ENCODE data around the gene NUDT22.

NUDT22 gene, protein sequence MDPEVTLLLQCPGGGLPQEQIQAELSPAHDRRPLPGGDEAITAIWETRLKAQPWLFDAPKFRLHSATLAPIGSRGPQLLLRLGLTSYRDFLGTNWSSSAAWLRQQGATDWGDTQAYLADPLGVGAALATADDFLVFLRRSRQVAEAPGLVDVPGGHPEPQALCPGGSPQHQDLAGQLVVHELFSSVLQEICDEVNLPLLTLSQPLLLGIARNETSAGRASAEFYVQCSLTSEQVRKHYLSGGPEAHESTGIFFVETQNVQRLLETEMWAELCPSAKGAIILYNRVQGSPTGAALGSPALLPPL
- 45.6 to 85.9 (median 65.6) reads per million in 4 experiments for total RNA-seq

DNA sequence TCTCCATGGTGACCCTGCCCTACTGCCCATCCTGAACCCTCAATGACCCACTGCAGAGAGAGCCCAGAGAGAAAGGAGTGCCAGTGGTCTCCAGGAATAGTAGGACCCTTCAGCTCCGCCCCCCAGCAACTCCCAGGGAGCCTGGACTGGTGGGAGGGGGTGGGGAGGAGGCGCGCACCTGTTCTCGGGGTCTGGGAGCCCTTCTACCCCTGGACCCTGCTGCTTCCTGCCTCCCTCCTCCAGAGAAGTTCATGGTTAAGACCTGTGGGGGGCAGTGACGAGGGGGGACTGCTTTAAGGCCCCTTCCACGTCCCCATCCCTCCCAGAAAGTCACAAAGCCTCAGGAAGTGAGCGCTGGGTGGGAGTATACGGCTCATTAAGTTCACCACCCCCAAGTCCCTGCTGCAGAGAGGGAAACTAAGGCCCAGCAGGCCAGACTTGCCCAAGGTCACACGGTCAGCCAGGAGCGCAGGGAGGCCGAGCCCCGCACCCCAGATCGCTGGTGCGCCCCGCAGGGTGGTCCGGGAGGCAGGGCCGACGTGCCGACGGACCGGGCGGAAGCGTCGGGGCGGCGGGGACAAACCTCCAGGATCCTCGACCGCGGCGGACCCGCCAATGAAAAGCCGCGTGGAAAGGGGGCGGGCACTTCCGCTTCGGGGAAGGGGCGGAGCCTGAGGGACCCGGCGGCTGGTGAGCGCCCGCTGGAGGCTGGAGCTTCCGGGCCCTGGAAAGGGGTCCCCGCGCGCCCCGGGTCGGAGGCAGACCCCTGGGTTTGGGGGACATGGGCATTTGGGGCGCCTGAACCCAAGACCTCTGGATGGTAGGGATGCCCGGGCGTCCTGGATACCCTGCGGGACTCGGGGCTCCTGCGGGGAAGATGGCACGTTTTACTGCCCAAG is at the start of gene NUDT22, which contains the start of gene TRPT1:
Gene NUDT22 (plus strand): TSS at position 667 of the 899 bp plus-strand sequence. CDS start 379 bp downstream, outside the sequence.
Gene TRPT1 (minus strand): TSS at position 579 of the 899 bp plus-strand sequence. CDS start 326 bp downstream, at position 253.
- peak; percentile 84 for DNase-seq

DNA sequence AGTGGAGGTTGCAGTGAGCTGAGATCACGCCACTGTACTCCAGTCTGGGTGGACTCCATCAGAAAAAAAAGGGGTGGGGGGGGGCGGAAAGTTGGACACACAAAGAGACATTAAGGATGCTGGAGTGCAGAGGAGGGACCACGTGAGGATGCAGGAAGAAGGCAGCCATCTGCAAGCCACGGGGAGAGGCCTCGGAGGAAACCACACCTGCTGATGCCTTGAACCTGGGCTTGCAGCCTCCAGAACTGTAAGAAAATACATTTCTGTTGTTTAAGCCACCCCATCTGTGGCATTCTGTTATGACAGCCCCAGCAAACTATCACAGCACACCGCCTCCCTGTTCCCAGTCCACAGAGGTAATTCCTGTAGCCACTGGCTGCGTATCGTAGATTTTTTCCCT is 49.3 kb upstream of the NUDT22 start:
- no peak for DNase-seq

DNA sequence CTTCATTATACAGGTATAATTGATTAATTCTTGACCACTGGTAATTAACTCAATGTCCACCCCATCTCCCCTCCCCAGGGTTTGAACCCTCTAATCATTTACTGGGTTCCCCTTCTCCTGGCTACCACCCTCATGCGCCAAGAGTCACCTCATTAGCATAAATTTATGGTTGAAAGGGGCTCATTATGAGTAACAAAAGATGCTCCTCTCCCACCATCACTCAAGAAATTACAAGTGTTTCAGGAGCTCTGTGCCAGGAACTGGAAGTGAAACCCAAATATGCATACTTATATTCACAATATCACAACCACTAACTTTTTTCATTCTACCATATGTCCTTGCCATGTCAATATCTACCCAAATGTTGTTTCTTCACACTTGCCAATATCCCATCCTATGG is 47.9 kb upstream of the NUDT22 start:
- DNase-seq: no peak

DNA sequence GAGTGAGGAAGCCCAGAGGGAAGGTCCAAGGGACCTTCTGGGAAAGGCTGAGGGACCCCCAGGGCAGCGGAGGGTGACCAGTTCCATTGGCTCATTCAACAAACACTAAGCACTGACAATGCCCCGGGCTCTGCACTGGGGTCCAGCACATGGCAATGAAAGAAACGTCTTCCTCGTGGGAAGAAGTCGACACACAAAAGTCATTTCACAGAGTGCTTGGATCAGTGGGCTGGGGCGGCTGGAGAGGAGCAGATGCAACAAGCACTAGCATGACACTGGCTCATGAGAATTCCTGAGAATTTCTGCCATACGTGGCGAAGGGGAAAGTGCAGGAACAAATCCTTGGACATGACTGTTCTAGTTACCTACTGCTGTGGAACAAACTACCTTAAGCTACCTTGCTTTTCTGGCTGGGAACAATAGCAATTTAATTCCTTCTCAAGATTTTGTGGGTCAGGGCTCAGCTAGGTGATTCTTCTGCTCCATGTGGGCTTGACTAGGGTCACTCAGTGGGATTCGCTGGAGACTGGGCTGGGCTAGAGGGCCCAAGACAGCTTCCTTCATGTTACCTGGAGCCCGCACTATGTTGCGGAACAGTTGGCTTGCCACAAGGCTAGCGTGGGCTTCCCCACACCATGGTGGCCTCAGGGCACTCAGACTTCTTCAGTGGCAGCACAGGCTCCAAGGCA is 47.0 kb upstream of the NUDT22 start:
- no peak for DNase-seq

DNA sequence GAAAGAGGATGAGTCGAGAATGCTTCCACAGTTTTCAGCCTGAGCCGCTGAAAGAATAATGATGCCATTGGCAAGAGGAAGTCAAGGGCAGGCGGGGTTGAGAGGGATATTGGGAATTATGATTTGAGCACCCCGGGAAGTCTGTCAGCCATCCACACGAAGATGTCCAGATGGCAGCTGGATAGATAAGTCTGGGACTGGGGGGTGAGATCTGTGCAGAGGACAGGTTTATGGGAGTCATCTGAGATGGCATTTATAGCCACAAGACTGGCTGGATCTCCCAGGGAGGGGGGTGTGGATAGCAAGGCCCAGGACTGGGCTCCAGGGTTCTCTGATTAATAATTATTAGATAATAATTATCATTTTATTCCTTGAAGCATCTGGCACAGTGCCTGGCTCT is 45.2 kb upstream of the NUDT22 start:
- DNase-seq: no peak

DNA sequence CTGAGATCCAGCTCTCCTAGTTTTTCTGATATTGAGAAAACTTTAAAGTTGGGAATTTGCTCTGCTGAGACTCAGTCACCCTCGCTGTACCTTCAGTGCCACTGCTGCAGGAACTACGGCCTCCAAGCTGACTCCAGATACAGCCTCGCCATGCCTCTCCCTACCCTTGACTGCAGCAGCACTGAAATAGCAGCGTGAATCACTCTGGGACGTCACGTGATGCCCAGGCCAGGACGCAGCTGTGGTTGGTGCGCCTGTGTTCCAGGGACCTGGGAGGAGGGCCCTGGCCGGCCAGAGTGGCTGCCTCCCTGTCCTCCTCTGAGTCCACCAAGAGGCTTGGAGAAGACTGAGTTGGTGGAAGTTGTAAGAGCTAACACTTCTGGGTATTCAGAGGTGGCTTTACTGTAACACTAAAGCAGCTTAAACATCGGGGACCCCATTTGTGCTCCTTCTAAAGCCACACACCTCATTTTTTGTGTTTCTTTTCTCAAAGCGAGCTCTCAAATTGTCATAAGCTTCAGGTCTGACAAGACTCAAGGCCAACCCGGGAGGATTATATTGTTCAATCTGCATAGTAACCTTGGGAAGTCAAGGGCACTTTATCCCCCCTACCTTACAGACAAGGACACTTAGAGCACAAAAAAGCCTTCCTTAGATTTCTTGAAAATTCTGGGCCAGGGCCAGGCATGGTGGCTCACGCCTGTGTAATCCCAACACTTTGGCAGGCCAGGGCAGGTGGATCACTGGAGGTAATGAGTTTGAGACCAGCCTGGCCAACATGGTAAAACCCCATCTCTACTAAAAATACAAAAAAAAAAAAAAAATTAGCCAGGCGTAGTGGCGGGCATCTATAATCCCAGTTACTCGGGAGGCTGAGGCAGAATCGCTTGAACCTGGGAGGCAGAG is 44.3 kb upstream of the NUDT22 start:
- DNase-seq: no peak

DNA sequence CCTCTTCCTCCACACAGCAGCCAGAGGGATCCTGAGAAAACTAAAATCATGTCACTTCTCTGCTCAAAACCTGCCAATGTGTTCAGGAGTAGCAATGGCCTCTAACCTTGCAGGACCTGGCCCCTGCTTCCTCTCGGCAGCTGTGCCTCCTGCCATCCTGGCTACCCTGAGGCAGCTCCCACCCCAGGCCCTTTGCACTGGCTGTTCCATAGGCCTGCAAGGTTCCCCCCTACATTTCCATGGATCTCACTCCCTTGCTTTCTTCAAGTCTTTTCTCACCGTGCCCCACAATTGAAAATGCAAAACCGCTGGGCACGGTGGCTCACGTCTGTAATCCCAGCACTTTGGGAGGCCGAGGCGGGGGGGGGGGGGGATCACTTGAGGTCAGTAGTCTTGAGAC is 42.2 kb upstream of the NUDT22 start:
- DNase-seq: no peak

DNA sequence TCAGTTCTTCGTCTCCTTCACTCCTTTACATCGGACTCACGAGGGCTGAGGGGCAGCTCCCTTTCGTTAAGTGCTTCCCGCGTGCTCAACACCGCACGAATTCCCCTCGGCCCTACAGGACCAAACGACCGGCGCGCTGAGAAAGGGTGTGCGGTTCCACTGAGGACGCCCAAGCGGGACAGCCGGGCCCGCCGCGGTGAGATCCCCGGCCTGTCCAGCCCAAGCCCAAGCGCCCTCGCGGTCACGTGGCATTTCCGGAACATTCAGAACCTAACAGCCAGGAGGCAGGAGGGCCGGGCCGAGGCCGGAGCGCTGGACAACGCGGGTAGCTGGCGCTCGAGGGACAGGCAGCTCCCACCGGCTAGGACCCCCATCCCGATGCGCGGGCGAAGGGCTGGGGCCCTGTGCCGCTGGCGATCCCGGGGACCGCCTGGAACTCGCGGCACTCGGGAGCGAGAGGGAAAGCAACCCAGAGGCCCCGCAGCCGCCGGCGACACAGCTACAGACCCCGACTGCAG is 40.8 kb upstream of the NUDT22 start:
- peak; percentile 30 for DNase-seq

DNA sequence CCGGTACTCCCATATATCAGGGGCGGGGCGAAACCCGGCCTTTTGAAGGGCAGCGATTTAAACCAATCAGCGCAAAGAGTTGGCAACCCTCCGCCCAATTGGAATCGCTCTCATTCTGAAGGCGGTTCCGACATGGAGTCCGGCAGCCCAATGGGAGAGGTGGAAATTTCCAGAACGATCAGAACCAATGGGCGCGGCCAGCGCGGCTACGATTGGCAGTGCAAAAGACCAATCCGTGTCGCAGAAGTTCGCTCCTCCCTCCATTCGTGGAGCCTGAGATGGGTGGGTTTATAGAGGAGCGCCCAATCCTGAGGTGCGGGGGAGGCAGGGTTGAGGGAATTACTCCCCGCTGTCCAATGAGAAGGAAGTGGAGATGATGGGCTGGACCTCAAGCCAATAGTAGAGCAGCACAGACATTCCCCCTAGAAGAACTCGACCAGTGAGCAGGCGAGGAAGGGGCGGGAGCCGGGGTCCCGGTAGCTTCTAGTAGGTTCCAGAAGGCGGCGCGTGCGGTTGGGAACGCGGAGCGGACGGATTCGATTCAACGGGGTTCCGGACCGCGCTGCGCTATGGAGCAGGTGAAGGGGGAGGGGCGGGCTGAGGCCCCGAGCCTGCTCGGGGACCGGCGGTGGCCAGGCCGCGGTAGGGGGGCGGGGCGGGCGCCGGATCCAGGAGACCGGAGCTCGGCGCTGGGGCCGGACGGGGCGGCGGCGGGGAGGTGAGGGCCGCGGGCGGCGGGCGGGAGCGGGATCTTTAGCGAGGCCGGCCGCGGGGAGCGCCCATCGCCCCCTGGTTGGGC is 40.2 kb upstream of the NUDT22 start, which contains the start of gene STIP1:
Gene STIP1 (plus strand): TSS at position 479 of the 799 bp plus-strand sequence. CDS start 91 bp downstream, at position 570.
- DNase-seq: peak; percentile 100

DNA sequence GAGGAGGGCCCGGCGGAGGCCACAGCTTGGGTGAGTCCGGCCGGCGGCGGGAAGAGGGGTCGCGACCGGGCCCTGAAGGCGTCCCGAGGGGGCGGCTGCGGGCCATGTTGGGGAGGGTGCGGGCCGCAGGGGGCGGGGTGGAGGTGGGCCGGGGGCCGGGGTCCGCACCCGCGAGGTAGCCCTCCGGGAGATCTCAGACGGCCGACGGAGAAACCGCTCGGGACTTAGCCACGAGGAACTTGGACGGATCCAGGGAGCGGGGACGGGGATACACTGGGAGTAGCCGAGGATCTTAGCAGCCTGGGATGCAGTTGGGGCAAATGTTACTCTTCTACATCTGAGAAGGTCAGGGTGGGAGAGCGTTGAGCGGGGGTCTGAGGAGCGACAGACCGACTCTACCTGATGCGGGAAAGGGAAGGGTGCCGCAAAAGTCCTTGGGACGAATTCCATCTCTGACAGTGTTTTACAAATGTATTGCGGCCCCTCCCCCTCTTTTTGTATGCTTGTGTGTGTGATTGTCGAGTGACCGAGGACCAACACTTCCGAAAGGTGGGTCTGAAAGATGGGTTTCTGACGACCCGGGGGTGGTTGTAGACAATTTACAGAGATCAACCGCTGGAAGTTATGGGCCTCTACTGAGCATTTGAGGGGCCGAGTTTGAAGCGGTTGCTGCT is 39.4 kb upstream of the NUDT22 start:
- no peak for DNase-seq

DNA sequence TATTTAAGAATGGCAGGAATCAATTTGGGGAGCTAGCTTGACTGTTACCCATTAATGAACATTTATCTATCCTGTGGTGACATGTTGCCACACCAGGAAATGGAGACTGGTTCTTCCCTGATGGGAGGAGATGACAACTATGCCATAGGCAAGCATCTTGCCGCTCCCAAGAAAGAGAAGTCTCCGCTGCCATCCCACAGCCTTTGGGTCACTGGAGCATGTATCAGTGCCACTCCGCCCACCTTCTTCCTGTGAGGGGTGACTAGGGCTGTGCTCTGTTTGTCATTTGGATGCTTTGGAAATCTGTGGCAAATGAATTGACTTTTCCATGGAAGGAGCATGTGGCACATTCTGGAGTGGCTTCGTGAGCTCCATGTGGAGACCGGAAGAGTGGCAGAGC is 33.6 kb upstream of the NUDT22 start:
- no peak for DNase-seq

DNA sequence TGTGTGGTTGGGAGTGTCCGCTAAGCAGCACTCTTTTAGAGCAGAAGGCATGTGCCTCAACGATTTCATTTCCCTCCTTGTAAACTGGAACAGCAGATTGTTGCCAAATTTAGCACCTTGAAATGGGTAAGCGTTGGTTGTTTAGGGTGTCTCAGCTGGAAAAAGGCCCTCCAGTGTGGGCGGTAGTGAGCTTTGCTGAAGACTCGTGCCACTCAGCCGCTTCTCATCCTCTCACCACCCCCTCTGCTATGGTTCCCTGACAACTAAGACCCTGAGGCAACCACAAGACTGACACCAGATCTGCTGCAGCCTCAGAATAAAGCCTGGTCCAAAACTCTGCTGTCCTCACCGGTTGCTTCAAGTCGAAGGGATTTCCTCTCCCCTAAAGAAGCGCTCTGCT is 29.4 kb upstream of the NUDT22 start:
- DNase-seq: no peak

DNA sequence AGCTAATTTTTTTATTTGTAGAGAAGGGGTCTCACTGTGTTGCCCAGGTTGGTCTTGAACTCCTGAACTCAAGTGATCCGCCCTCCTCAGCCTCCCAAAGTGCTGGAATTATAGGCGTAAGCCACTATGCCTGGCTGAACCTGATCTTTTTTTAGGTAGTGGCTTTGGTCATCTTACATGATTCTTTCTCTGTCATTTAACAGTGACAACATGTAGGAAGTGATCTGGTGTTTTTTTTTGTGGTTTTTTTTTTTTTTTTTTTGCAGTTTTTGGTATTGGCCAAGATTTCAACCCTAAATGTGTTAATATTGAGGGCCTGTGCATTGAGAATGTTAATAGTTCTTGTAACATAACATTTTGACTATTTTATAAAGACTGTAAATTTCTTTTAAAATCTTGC is 27.6 kb upstream of the NUDT22 start:
- DNase-seq: no peak

DNA sequence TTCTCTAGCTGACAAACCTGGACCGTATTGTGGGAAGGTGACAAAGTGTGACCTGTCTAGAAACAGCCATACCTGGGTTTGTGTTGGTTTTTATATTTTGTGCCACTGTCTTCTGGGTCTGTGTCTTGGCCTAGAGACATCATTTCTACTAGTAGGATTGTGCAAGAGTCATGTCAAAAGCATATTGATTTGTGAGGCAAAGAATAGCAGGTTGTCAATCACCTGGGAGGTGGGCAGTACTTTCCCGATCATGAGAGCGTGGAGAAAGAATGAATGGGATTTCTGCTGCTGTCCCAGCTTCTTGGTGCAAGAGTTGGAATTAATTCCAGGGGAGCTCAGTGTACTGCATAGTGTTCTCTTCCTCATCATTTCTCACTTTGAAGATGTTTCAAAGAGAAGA is 24.5 kb upstream of the NUDT22 start:
- DNase-seq: no peak

DNA sequence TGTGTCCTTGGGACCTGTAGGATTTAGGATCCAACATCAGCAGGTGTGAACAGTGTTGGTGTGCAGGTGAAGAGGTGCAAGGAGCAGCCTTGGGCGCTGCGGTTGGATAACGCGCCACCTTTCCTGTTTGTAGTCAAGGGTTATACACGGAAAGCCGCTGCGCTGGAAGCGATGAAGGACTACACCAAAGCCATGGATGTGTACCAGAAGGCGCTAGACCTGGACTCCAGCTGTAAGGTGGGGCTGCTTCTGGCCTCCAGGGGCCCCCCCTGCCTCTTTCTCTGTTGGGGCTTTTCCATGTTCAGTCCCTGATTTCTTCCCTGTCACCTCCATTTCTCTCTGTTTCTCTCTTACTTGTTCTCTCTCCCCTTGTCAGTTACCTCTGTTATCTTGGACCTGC is 23.1 kb upstream of the NUDT22 start:
- DNase-seq: no peak

DNA sequence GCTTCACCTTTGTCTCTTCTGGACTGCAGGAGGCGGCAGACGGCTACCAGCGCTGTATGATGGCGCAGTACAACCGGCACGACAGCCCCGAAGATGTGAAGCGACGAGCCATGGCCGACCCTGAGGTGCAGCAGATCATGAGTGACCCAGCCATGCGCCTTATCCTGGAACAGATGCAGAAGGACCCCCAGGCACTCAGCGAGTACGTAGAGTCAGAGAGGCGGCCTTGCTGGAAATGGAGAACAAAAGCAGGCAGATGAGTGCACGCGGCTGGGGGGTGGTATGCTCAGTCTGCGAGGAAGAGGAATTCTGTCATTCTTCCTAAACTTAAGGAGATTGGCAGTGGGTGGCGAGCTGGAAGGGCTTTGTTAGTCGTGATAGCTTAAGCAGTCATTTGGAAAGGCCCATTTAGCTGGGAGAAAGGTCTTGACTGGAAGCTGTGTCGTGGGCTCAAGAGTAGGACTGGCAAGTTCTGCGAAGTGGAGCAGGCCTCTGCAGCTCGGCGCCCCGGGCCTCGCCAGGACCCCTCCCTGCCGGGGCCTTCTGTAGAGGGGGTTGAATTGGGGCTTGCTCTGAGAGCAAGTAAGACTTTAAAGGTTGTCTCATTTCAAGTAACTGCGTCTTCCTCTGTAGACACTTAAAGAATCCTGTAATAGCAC is 22.5 kb upstream of the NUDT22 start:
- DNase-seq: no peak

DNA sequence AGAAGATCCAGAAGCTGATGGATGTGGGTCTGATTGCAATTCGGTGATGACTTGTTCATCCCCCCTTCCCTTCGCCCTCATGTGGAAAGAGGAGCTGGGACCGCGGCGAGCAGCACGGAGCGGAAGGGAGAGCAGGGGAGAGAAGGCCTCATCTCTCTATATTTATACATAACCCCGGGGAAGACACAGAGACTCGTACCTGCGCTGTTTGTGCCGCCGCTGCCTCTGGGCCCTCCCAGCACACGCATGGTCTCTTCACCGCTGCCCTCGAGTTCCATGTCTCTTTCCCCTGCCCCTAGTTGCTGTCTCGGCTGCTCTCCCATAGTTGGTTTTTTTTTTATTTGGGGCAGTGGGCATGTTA is 22.0 kb upstream of the NUDT22 start:
- DNase-seq: no peak

DNA sequence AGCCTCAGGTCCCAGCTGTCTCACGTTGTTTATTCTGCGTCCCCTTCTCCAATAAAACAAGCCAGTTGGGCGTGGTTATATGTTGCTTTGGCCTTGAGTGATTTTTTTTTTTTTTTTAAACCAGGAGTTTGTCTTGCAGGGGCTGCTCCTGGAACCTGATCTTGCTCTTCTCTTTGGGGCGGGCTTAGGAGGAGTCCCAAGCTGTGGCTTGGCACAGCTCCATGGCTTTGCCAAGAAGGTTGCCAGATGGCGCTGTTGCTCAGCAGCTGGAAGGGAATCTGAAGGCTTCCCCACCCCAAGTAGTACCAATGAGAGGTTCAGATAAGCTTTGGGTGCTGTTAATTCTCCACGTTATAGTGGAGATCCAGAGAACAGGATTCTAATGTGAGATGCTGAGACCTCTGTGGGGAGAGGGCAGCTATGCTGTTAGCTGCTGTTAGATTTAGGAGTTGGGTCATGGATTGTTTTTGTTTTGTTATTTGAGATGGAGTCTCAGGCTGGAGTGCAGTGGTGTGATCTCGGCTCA is 21.5 kb upstream of the NUDT22 start:
- DNase-seq: peak; percentile 74

DNA sequence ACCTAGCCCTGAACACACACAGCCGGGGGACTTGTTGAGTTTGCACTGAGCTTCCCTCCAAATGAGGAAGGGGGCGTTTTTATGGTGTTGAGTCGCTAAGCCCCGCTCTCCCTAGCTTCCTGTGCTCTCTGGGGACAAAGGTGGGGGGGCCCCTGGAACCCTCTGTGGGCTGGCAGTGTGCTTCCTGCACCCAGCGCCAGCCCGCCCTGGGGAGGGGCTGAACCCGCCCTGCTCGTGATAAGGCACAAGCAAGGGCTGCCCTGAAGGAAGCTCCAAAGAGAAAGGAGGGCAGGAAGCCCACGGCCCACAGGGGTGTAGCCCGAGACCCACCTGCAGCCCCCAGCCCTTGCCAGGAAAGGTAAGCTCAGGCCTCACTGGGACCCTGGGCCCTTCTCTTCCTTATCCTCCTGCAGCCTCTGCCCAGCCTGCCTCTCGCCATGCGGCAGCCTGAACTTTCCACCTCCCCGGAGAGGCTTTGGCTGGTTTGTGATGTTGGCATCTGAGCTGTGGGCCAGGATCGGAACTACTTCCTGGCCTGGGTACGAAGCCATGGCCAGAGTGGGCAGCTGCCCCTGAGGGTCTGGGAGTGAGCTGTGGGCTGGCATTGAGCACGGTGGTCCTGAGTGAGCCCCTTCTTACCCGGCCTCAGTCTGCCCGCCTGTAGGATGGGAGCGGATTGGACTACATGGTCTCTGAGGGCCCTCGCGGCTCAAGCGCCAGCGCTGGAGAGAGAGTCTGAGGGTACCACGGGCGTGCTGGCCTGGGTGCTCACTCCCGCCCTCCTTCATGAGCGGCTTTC is 19.4 kb upstream of the NUDT22 start, which contains the start of gene FERMT3:
Gene FERMT3 (plus strand): TSS at position 265 of the 799 bp plus-strand sequence. CDS start 644 bp downstream, outside the sequence.
- peak; percentile 43 for DNase-seq

Measured in effector CD8-positive, alpha-beta T cell (primary cell).